ENCODE results near the gene TWNK.
A peak's percentile ranks its signal among the peaks of the same experiment; 100 is the strongest.

TWNK gene

DNA sequence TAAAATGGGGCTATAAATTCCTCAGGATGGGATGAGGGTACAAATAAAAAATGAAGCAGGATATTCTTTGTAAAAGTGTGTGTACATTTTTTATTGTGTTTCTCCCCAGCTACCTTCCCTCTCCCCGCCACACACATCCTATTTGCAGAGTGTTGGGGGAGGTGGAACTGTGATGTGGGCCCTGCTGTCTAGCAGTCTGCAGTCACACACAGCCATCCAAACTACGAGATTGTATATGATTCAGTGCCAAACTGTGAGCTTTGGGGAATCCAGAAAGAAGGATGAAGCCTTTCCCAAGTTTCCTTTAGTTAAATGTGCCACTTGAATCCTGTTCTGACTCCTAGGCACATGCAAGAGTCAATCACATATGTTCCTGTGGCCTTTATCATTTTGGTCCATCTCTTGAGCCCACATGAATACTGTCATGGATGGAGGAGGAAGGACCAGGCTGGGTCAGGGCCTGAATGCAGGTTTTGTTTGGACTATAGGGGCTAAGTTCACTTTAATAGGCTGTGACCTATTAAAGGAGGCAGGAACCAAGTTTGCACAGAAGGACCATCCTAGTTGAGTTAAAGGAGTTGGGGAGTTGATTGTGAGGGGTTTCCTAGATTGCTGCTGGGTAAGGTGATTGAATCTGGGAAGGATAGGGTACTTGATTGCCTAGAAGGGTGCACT lies 19.1 kb upstream of the TWNK start:
- no peak overlapping the region for H3K4me3 ChIP-seq (replicated peaks; ENCODE audit: insufficient read depth, low read length)
- H3K27ac ChIP-seq (replicated peaks), result no peak overlapping the region
- DNase-seq (ENCODE audit: low read depth in 1 of 2, low spot score in 1 of 2), result no peak
- H3K27me3 ChIP-seq (ENCODE audit: insufficient read depth, poor library complexity, severe bottlenecking), result no peaks in the 10 kb centered on the region
- TF ChIP-seq SPI1 (IDR thresholded peaks at IDR 0.05; ENCODE audit: borderline replicate concordance, low read depth), result no peak
- TF ChIP-seq GABPA (IDR thresholded peaks at IDR 0.05; ENCODE audit: low read depth), result no peak
- TF ChIP-seq, protein P1, sequence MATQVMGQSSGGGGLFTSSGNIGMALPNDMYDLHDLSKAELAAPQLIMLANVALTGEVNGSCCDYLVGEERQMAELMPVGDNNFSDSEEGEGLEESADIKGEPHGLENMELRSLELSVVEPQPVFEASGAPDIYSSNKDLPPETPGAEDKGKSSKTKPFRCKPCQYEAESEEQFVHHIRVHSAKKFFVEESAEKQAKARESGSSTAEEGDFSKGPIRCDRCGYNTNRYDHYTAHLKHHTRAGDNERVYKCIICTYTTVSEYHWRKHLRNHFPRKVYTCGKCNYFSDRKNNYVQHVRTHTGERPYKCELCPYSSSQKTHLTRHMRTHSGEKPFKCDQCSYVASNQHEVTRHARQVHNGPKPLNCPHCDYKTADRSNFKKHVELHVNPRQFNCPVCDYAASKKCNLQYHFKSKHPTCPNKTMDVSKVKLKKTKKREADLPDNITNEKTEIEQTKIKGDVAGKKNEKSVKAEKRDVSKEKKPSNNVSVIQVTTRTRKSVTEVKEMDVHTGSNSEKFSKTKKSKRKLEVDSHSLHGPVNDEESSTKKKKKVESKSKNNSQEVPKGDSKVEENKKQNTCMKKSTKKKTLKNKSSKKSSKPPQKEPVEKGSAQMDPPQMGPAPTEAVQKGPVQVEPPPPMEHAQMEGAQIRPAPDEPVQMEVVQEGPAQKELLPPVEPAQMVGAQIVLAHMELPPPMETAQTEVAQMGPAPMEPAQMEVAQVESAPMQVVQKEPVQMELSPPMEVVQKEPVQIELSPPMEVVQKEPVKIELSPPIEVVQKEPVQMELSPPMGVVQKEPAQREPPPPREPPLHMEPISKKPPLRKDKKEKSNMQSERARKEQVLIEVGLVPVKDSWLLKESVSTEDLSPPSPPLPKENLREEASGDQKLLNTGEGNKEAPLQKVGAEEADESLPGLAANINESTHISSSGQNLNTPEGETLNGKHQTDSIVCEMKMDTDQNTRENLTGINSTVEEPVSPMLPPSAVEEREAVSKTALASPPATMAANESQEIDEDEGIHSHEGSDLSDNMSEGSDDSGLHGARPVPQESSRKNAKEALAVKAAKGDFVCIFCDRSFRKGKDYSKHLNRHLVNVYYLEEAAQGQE (IDR thresholded peaks at IDR 0.05; ENCODE audit: insufficient replicate concordance, low read depth), result no peak
- TF ChIP-seq, protein P2, sequence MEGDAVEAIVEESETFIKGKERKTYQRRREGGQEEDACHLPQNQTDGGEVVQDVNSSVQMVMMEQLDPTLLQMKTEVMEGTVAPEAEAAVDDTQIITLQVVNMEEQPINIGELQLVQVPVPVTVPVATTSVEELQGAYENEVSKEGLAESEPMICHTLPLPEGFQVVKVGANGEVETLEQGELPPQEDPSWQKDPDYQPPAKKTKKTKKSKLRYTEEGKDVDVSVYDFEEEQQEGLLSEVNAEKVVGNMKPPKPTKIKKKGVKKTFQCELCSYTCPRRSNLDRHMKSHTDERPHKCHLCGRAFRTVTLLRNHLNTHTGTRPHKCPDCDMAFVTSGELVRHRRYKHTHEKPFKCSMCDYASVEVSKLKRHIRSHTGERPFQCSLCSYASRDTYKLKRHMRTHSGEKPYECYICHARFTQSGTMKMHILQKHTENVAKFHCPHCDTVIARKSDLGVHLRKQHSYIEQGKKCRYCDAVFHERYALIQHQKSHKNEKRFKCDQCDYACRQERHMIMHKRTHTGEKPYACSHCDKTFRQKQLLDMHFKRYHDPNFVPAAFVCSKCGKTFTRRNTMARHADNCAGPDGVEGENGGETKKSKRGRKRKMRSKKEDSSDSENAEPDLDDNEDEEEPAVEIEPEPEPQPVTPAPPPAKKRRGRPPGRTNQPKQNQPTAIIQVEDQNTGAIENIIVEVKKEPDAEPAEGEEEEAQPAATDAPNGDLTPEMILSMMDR (IDR thresholded peaks at IDR 0.05; ENCODE audit: insufficient read depth, low read length), result no peak
- TF ChIP-seq POLR2AphosphoS5 (IDR thresholded peaks at IDR 0.05; ENCODE audit: low read depth), result no peak

DNA sequence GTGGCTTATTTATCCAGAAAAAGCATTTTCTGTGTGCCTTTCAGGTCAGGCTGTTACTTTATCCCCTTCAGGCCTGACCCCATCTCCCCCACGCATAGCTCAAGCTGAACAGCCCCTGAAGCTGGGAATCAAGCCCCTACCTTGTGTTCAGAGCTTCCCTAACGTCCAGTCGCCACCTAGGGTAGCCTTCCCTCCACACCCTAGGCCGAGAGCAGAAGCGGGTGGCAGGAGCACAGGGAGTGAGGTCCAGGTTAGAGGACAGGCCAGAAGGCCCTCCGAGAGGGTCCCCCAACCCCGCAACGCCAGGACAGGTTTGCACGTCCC lies 18.5 kb upstream of the TWNK start:
- Histone ChIP-seq H3K27ac (replicated peaks) (no peak overlapping the region), H3K4me3 (replicated peaks; ENCODE audit: insufficient read depth, low read length) (peak overlapping the region; percentile 29; the same call in 1 of the 2 replicates), H3K27me3 (ENCODE audit: insufficient read depth, poor library complexity, severe bottlenecking) (no peaks in the 10 kb centered on the region)
- TF ChIP-seq SPI1 (IDR thresholded peaks at IDR 0.05; ENCODE audit: borderline replicate concordance, low read depth), result no peak
- TF ChIP-seq POLR2AphosphoS5 (IDR thresholded peaks at IDR 0.05; ENCODE audit: low read depth), result no peak
- DNase-seq (ENCODE audit: low read depth in 1 of 2, low spot score in 1 of 2), result no peak

DNA sequence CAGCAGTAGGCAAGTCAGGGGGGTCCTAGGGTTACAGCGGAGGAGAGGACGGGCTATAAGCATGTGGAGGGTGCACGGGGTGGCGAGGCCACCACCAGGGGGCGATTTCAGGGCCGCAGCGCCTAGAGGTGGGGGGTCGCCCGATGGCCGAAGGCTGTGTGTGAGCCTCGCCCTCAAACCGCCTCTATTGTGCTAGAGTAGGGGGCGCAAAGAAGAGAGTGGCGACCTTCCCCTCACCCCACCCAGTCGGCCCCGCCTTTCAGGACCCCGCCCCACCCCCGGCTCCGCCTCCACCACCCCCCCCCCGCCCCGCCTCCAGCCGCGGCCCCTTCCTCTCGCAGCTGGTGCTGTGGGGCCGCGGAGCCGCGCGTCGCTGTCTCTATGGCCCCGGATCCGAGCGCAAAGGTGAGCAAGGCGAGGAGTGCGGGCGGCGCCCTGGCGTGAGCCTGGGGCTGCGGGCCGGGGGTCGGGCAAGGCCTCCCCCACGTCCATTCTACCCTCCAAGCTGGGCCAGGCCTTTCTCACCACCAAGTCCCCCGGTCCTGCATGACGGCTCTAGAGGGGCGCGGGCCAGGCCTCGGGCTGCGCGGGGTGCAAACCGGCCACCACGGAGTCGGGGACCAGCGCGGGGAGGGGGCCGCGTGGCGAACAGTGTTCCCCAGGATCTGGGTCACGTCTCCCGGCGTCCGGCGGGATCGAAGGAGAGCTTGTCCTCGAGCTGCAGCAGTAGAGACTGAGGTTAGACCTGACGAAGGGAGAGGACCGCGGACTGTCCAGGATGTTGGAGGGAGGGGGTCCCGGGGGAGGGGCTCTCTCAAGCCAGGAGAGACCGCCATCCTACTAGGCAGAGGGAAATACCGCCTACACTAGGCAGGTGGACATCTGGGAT lies 17.9 kb upstream of the TWNK start, which contains the start of gene SEMA4G:
Gene SEMA4G, plus strand, starts transcription at position 318 of the 889 bp plus-strand sequence. CDS start 3,409 bp downstream, outside the sequence.
- DNase-seq (ENCODE audit: low read depth in 1 of 2, low spot score in 1 of 2), result peak in 1 of 2 experiments; percentile 12
- H3K27ac ChIP-seq (replicated peaks), result no peak within 1 kb of the TSS
- H3K27me3 ChIP-seq (ENCODE audit: insufficient read depth, poor library complexity, severe bottlenecking), result no peaks in the 10 kb centered on the region
- H3K4me3 ChIP-seq (replicated peaks; ENCODE audit: insufficient read depth, low read length), result peak within 1 kb of the TSS; percentile 29
- TF ChIP-seq POLR2AphosphoS5 (IDR thresholded peaks at IDR 0.05; ENCODE audit: low read depth) (no peak), SPI1 (IDR thresholded peaks at IDR 0.05; ENCODE audit: borderline replicate concordance, low read depth) (no peak)
- TF ChIP-seq, protein P2 (IDR thresholded peaks at IDR 0.05; ENCODE audit: insufficient read depth, low read length), result peak; percentile 30

DNA sequence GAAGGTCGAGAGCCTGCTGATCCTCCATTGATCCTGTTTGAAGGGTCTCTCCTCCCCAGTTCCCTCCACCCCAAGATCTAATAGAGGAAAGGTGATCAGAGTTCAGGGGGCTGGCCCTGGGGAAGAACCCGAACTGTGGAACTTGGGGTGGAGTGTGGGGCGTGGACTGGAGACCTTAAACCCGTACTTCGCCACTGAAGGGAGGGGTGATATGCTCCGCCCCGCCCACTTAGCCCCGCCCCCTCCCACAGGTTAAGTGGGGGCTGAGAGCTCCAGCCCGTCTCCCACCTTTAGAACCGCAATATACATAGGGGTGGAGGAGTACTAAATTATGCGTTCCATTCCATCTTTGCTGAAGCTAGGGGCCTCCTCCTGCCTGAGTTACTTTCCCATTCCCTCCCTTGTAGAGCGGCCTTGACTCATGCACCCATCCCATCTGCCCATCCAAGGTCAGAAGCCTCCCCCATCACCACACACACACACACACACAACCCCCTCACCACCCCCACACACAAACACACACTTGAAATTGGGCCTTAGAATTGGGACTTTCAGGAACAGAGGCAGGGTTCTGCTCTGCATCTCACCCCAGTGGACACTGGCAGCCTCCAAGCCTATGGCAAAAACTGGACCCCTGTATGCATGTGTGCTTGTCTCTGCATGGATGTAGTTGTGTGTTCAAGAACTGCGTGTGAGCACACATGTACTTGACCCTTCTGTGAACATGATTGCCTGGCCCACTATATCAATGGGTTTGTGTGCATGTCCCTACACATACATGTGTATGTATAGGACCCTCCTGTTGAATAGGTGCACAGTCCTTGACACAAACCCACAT lies 17.0 kb upstream of the TWNK start:
- H3K27me3 ChIP-seq (ENCODE audit: insufficient read depth, poor library complexity, severe bottlenecking), result no peaks in the 10 kb centered on the region
- no peak overlapping the region for H3K27ac ChIP-seq (replicated peaks)
- H3K4me3 ChIP-seq (replicated peaks; ENCODE audit: insufficient read depth, low read length), result no peak overlapping the region
- no peak for DNase-seq (ENCODE audit: low read depth in 1 of 2, low spot score in 1 of 2)
- TF ChIP-seq, protein P2 (IDR thresholded peaks at IDR 0.05; ENCODE audit: insufficient read depth, low read length), result no peak
- TF ChIP-seq, protein P1 (IDR thresholded peaks at IDR 0.05; ENCODE audit: insufficient replicate concordance, low read depth), result no peak
- TF ChIP-seq GABPA (IDR thresholded peaks at IDR 0.05; ENCODE audit: low read depth), result no peak
- no peak for TF ChIP-seq SPI1 (IDR thresholded peaks at IDR 0.05; ENCODE audit: borderline replicate concordance, low read depth)
- TF ChIP-seq POLR2AphosphoS5 (IDR thresholded peaks at IDR 0.05; ENCODE audit: low read depth), result no peak

Measured in HL-60 (cell line).